PC-3 (cell line): ENCODE results near the gene ADAM15. TPM values are rescaled to one million over a fixed set of nuclear protein-coding genes. Genes with fewer than 3 reads are reported as not detected.

ENCODE experiments used
- ATAC-seq: fragments of 200-7000 bp; cut with Tn5 transposase; 2 replicates; pipeline ENCODE4 v1.9.1; 2020; ENCODE audit warnings: mild to moderate bottlenecking, moderate library complexity
- BruUV-seq: library from RNA; stranded (reverse); fragments of 400-500 nt; replicated peaks from 2 replicates; lab custom pipeline; 2021; lab: Mats Ljungman, UMichigan
- CTCF ChIA-PET: fragments of 300-600 bp; sonication (Branson Sonifier 250); formaldehyde crosslinking; loops from one replicate; lab custom pipeline; 2022; ENCODE audit warnings: antibody characterized with exemption; lab: Charles Lee
- POLR2A ChIA-PET: fragments of 300-600 bp; sonication (Branson Sonifier 250); formaldehyde crosslinking; loops from one replicate; lab custom pipeline; 2022; ENCODE audit warnings: antibody characterized with exemption; ENCODE audit not compliant: unreplicated experiment; lab: Charles Lee
- DNase-seq: peaks from one replicate; pipeline ENCODE4 v3.0.0-alpha.2; 2015
- H2AFZ ChIP-seq: fragments of 300-600 bp; sonication (generic); 2 replicates; pipeline ENCODE4 v1.6.0; 2016; ENCODE audit warnings: antibody characterized with exemption, low read length
- H3F3A ChIP-seq: fragments of 300-600 bp; sonication (generic); one replicate; pipeline ENCODE4 v1.6.0; 2017; ENCODE audit warnings: antibody characterized with exemption, low read length, control low read depth, mild to moderate bottlenecking; ENCODE audit not compliant: unreplicated experiment
- H3K27ac ChIP-seq: fragments of 300-600 bp; sonication (generic); 2 replicates; pipeline ENCODE4 v1.5.1; 2016; ENCODE audit warnings: mild to moderate bottlenecking, low read length
- H3K27me3 ChIP-seq: fragments of 300-600 bp; sonication (generic); 2 replicates; pipeline ENCODE4 v1.6.1; 2016; ENCODE audit warnings: low read length, mixed read lengths
- H3K36me3 ChIP-seq: fragments of 300-600 bp; sonication (generic); 2 replicates; pipeline ENCODE4 v1.6.1; 2016; ENCODE audit warnings: low read depth, mixed run types, low read length, mixed read lengths
- H3K4me1 ChIP-seq: fragments of 300-600 bp; sonication (generic); 2 replicates; pipeline ENCODE4 v1.5.1; 2016; ENCODE audit warnings: low read length; ENCODE audit not compliant: insufficient read depth
- H3K4me2 ChIP-seq: fragments of 300-600 bp; sonication (generic); 2 replicates; pipeline ENCODE4 v1.6.0; 2016; ENCODE audit warnings: low read length
- H3K4me3 ChIP-seq: fragments of 300-600 bp; sonication (generic); 2 replicates; pipeline ENCODE4 v1.5.1; 2016; ENCODE audit warnings: mild to moderate bottlenecking, low read length, mixed read lengths
- H3K79me2 ChIP-seq: fragments of 300-600 bp; sonication (generic); 2 replicates; pipeline ENCODE4 v1.6.1; 2017; ENCODE audit warnings: low read length, mixed read lengths
- H3K9ac ChIP-seq: fragments of 300-600 bp; sonication (generic); 2 replicates; pipeline ENCODE4 v1.6.0; 2016; ENCODE audit warnings: mild to moderate bottlenecking, low read length
- H3K9me2 ChIP-seq: fragments of 300-600 bp; sonication (generic); replicated peaks from 2 replicates; pipeline ENCODE4 v1.6.1; 2016; ENCODE audit warnings: mixed run types, low read length, mixed read lengths
- H3K9me3 ChIP-seq: fragments of 300-600 bp; sonication (generic); 2 replicates; pipeline ENCODE4 v1.6.1; 2016; ENCODE audit warnings: low read length, mixed read lengths
- H4K20me1 ChIP-seq: fragments of 300-600 bp; sonication (generic); 2 replicates; pipeline ENCODE4 v1.6.1; 2016; ENCODE audit warnings: low read length, mixed read lengths
- EZH2 ChIP-seq: fragments of 300-600 bp; sonication (generic); IDR thresholded peaks from one replicate; pipeline ENCODE4 v1.6.1; 2017; ENCODE audit warnings: antibody characterized with exemption, mild to moderate bottlenecking, low read length; ENCODE audit not compliant: unreplicated experiment
- EZH2phosphoT487 ChIP-seq: fragments of 300-600 bp; sonication (generic); IDR thresholded peaks from 2 replicates; pipeline ENCODE4 v1.6.1; 2018; ENCODE audit warnings: mild to moderate bottlenecking, antibody characterized with exemption, low read length, borderline replicate concordance
- intact Hi-C: fragments of 100-400 bp; cut with micrococcal nuclease; formaldehyde crosslinking; loops from 2 replicates; pipeline ENCODE4 v1.9.0; 2023
- total RNA-seq: library from RNA; depleted of rRNA; stranded (reverse); fragments of >200 nt; gene quantifications from 2 replicates; pipeline ENCODE4 v1.2.3, GENCODE V29; 2014; rRNA removed
- TF ChIP-seq, protein P1 (sequence below): fragments of 300-600 bp; sonication (generic); conservative IDR thresholded peaks from 2 replicates; pipeline ENCODE4 v1.5.1; 2017; ENCODE audit warnings: antibody characterized with exemption, low read depth, mild to moderate bottlenecking, low read length

The ADAM15 gene
- total RNA-seq, 1 experiment from 2014 or later = 334 TPM

DNA sequence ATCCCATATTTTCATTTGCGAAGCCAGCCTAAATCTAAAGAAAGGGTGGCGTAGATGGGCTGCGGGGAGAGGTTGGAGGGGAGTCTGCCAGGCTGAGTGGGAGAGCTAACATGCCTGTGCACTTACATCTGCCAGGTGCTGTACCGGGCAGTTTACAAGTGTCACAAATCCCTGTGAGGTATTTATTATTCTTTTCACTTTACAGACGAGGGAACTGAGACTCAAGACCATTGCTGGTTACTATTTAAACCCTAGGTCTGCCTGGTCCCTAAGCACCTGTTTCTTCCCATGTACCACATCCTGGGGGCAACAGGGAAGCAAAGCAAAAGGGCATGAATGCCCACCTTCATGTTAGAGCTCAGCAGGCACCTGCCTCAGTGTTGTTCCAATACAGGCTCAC lies 57.2 kb downstream of the ADAM15 start:
- Histone ChIP-seq H3K27ac (no peak overlapping the region), H3K4me3 (no peak overlapping the region), H3K79me2 (no peaks in the 10 kb centered on the region), H3F3A (no peaks in the 10 kb centered on the region), H3K9me2 (no peaks in the 10 kb centered on the region), H3K36me3 (no peaks in the 10 kb centered on the region), H3K9me3 (no peaks in the 10 kb centered on the region), H2AFZ (no peak overlapping the region), H3K9ac (no peak overlapping the region), H4K20me1 (no peaks in the 10 kb centered on the region), H3K27me3 (no peaks in the 10 kb centered on the region), H3K4me1 (no peaks in the 10 kb centered on the region), H3K4me2 (no peak overlapping the region)
- DNase-seq = no peak
- TF ChIP-seq EZH2 (no peak), EZH2phosphoT487 (no peak)
- TF ChIP-seq, protein P1, sequence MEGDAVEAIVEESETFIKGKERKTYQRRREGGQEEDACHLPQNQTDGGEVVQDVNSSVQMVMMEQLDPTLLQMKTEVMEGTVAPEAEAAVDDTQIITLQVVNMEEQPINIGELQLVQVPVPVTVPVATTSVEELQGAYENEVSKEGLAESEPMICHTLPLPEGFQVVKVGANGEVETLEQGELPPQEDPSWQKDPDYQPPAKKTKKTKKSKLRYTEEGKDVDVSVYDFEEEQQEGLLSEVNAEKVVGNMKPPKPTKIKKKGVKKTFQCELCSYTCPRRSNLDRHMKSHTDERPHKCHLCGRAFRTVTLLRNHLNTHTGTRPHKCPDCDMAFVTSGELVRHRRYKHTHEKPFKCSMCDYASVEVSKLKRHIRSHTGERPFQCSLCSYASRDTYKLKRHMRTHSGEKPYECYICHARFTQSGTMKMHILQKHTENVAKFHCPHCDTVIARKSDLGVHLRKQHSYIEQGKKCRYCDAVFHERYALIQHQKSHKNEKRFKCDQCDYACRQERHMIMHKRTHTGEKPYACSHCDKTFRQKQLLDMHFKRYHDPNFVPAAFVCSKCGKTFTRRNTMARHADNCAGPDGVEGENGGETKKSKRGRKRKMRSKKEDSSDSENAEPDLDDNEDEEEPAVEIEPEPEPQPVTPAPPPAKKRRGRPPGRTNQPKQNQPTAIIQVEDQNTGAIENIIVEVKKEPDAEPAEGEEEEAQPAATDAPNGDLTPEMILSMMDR = no peak
- intact Hi-C loops = no loop called here
- no peak for ATAC-seq
- POLR2A ChIA-PET = no interaction called here
- BruUV-seq = no TSS peak
- CTCF ChIA-PET = no interaction called here

DNA sequence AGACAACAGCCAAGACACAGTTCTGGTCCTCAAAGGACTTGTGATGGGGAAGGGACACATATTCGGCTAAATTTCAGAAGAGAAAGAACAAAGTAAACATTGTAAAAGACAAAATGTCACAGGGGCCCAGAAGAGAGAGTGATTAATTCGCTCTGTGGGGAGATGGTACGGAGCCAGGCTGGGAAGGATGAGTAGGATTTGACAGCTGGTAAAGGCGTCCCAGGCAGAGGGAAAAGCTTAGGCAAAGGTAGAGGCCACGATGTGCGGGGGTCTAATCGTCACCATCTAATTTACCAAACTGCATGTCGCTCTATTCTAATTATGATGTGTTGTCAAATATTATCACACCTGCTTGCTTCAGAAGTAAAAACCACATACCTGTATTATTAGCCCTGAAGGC lies 59.3 kb downstream of the ADAM15 start:
- Histone ChIP-seq H3K9me3 (no peaks in the 10 kb centered on the region), H3F3A (no peaks in the 10 kb centered on the region), H3K9ac (no peak overlapping the region), H3K4me2 (no peak overlapping the region), H2AFZ (no peak overlapping the region), H3K27me3 (no peaks in the 10 kb centered on the region), H3K4me1 (no peaks in the 10 kb centered on the region), H4K20me1 (no peaks in the 10 kb centered on the region), H3K36me3 (no peaks in the 10 kb centered on the region), H3K79me2 (no peaks in the 10 kb centered on the region), H3K27ac (no peak overlapping the region), H3K4me3 (no peak overlapping the region), H3K9me2 (no peaks in the 10 kb centered on the region)
- ChIA-PET POLR2A (no interaction called here), CTCF (interaction anchor here (0.5 kb wide), 1 partner anchor 13 kb away, joined by 3 read pairs; no protein-coding TSS in a partner anchor)
- no peak for DNase-seq
- TF ChIP-seq EZH2 (no peak), EZH2phosphoT487 (no peak)
- TF ChIP-seq, protein P1 = no peak
- intact Hi-C loops = no loop called here
- no TSS peak for BruUV-seq
- no peak for ATAC-seq

DNA sequence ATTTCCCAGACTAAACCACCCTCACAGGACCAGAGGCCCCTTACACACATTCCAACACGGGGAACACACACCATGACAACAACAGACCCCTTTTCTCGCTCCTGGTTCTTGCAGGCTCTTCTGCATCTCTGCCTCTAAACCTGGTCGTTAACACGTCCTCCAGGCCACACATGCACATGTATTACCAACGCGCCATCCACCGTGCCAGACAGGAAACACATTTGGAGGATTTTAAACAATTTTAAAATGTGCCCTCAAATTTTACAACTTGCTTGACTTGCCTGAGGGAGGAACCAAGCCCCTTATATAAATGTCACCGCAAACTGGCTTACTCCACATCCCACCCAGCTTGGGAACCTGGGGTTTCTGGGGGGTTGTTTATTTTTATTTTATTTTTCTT lies 59.7 kb downstream of the ADAM15 start:
- no peaks in the 10 kb centered on the region for H3K9me3 ChIP-seq
- ATAC-seq = no peak
- no peaks in the 10 kb centered on the region for H3K36me3 ChIP-seq
- CTCF ChIA-PET = interaction anchor here (0.5 kb wide), 1 partner anchor 14 kb away, joined by 3 read pairs; no protein-coding TSS in a partner anchor
- H3K9ac ChIP-seq = no peak overlapping the region
- no peak overlapping the region for H3K27ac ChIP-seq
- H3K4me3 ChIP-seq = no peak overlapping the region
- no peaks in the 10 kb centered on the region for H3K27me3 ChIP-seq
- TF ChIP-seq EZH2phosphoT487 (no peak), EZH2 (no peak)
- TF ChIP-seq, protein P1 = no peak
- H3F3A ChIP-seq = no peaks in the 10 kb centered on the region
- no peak overlapping the region for H2AFZ ChIP-seq
- intact Hi-C loops = no loop called here
- H3K79me2 ChIP-seq = no peaks in the 10 kb centered on the region
- no peaks in the 10 kb centered on the region for H4K20me1 ChIP-seq
- H3K4me1 ChIP-seq = no peaks in the 10 kb centered on the region
- POLR2A ChIA-PET = no interaction called here
- H3K4me2 ChIP-seq = no peak overlapping the region
- BruUV-seq = no TSS peak
- no peak for DNase-seq
- no peaks in the 10 kb centered on the region for H3K9me2 ChIP-seq

Other genes with a start within 250 kb of the ADAM15 start
- 0.12 and 0.26 TPM in 2 replicates for gene KCNN3, start 181.0 kb upstream of the ADAM15 start, total RNA-seq
- 32.3 and 41.5 TPM in 2 replicates for gene PMVK, start 114.6 kb upstream of the ADAM15 start, total RNA-seq
- gene PBXIP1, start 95.2 kb upstream of the ADAM15 start, total RNA-seq = 35.4 and 43.1 TPM in 2 replicates
- 41.7 and 43.3 TPM in 2 replicates for gene PYGO2, start 89.5 kb upstream of the ADAM15 start, total RNA-seq
- 106 and 107 TPM in 2 replicates for gene SHC1, start 80.6 kb upstream of the ADAM15 start, total RNA-seq
- 330 and 390 TPM in 2 replicates for gene CKS1B, start 76.6 kb upstream of the ADAM15 start, total RNA-seq
- 58.5 and 84.0 TPM in 2 replicates for gene FLAD1, start 68.0 kb upstream of the ADAM15 start, total RNA-seq
- not detected in 2 replicates for gene LENEP, start 57.7 kb upstream of the ADAM15 start, total RNA-seq
- gene ZBTB7B, start 48.5 kb upstream of the ADAM15 start, total RNA-seq = 39.7 and 59.1 TPM in 2 replicates
- 0.18 and 3.0 TPM in 2 replicates for gene DCST2, start 17.5 kb upstream of the ADAM15 start, total RNA-seq
- gene DCST1, start 17.5 kb upstream of the ADAM15 start, total RNA-seq = not detected in 2 replicates
- 36.7 and 37.4 TPM in 2 replicates for gene EFNA4, start 12.4 kb downstream of the ADAM15 start, total RNA-seq
- gene EFNA3, start 27.5 kb downstream of the ADAM15 start, total RNA-seq = 16.2 and 23.5 TPM in 2 replicates
- gene EFNA1, start 76.6 kb downstream of the ADAM15 start, total RNA-seq = 29.4 and 49.9 TPM in 2 replicates
- gene SLC50A1, start 84.5 kb downstream of the ADAM15 start, total RNA-seq = 59.2 and 75.2 TPM in 2 replicates
- 53.6 and 74.3 TPM in 2 replicates for gene DPM3, start 89.2 kb downstream of the ADAM15 start, total RNA-seq
- gene KRTCAP2, start 122.0 kb downstream of the ADAM15 start, total RNA-seq = 241 and 257 TPM in 2 replicates
- gene TRIM46, start 122.5 kb downstream of the ADAM15 start, total RNA-seq = 4.1 and 5.4 TPM in 2 replicates
- 12.0 and 13.0 TPM in 2 replicates for gene THBS3, start 156.6 kb downstream of the ADAM15 start, total RNA-seq
- gene MTX1, start 157.4 kb downstream of the ADAM15 start, total RNA-seq = 141 and 152 TPM in 2 replicates
- gene ENTREP3, start 204.2 kb downstream of the ADAM15 start, total RNA-seq = 30.9 and 54.7 TPM in 2 replicates
- gene SCAMP3, start 211.0 kb downstream of the ADAM15 start, total RNA-seq = 218 and 219 TPM in 2 replicates
- gene CLK2, start 222.2 kb downstream of the ADAM15 start, total RNA-seq = 44.5 and 49.9 TPM in 2 replicates
- gene HCN3, start 226.1 kb downstream of the ADAM15 start, total RNA-seq = 1.8 and 1.9 TPM in 2 replicates